ENCODE data around the gene EDAR.

EDAR gene

DNA sequence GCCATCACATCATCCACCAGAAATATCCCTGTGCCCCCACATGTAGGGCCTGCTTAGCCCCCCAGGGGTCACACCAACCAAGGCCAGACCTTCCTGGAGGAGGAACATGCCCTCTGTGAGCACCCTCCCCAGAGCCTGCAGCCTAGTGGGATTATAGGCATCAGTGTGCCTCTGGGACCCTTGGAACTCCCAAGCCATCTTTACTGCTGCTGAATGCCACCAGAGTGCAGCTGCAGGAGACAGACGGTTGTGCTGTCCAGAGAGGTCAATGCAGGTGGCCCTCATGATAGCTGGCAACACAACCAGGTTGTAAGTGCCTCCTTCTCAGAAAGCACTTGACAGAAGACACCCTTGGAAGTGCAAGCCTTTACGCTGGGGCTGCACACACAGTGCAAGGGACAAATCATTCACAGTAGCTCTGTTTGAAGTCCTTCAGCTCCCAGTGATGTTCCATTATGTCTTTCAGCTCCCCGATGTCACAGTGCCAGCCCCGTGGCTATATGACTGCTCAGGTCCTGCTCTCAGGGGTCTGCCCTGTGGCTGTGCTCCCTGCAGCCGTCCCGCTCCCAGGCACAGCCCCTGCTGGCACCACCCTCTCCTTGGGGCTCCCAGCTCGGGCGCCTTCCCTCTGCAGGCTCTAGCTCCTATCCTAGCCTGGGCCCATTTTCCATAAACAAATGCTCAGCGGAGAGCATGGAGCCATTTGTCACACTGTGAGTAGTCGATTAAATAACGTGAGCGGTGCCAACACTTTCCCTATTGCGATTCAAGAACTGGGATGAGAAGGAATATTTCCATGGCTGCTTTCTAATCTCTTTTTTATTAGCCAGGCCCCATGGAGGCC lies 65.1 kb downstream of the EDAR start:
- no peak for DNase-seq (ENCODE audit: low read depth)

DNA sequence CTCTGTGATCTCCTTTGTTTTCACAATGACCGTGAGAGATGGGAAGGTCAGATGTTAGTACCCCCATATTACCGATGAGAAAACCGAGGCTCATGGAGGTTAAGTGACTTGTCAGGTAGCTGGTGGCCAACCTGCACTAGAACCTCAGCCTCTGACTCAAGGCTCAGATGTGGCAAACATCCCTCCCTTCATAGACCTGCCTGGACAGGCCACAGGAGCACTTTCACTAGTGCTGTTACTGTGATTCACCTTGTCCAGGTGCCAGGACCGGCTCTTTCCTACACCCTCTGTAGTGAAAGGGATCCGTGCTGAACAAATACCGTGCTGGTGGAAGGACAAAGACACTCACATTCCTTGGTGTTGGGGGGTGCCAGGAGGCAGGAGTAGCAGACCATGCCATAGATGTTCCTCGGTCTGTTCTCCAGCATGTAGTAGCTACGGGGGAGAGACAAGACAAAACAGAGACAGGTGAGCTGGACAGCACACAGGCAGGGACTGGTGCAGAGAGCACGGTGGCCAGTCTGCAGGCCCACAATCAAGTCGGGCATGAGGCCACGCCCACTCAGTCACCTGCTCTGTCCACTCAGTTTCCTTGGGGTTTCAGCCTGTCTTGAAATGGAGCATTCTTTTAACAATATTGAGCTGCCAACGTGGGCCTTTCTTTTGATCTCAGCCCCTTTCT lies 65.9 kb downstream of the EDAR start:
- no peak for DNase-seq (ENCODE audit: low read depth)

GRCh38 chr2:108922141-108922915 lies 66.7 kb downstream of the EDAR start:
- DNase-seq (ENCODE audit: low read depth), result no peak

- no peak for DNase-seq (ENCODE audit: low read depth)
Measured at GRCh38 chr2:108921096-108922030, 67.7 kb downstream of the EDAR start.

DNA sequence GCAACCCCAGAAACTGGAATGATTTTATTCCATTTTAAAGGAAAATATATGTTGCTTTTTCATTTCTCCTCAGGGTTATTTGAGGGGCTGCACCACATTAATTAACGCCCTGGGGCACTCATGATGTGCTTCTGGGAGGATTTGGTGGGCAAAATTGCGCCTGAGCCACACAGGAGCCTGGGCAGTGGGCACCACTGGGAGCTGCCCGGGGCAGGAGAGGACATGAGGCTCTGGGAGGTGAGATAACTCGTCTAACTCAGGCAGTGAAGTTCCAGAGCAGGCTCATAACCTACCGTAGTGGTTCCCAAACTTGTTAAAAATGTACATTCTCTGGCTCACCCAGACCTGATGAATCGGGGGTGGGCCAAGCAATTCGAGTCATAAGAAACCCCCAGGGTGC lies 68.3 kb downstream of the EDAR start:
- DNase-seq (ENCODE audit: low read depth), result no peak

GRCh38 chr2:108919571-108920373 lies 69.2 kb downstream of the EDAR start:
- no peak for DNase-seq (ENCODE audit: low read depth)

- no peak for DNase-seq (ENCODE audit: low read depth)
Measured at GRCh38 chr2:108918941-108919341, 70.1 kb downstream of the EDAR start.

DNA sequence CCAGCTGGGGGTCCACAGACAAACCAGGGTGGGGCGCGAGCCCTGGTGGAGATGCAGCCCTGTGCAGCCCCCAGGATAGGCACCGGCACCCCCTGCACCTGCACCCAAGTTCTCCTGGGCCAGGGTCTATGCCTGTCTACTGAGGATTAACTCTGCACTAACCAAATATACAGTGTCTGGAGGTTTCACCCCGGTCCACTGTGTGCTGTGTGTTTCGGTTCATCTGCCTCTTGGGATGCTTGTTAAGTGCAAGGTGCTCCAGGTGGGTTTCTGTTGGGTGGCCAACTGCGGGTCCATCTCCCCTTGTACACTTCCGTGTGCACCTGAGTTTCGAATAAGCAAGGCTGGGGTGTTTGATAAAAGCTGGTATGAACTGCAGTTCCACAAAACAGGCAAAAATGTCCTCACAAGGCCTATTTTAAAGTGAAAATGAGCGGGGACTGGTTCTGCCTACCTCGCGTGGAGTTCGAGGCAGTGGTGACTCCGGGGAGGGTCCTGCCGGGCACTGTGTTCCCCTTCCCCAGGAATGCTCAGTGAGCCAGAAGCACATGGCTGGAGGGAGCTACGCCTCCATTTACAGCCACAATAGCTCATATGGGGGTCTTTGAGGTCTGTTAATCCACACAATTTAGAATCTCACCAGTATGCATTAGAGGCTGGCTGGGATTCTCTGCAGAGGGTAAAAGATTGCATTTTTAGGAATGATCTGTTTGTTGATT lies 70.7 kb downstream of the EDAR start:
- no peak for DNase-seq (ENCODE audit: low read depth)

- DNase-seq (ENCODE audit: low read depth), result no peak
Measured at GRCh38 chr2:108917526-108917925, 71.5 kb downstream of the EDAR start.

GRCh38 chr2:108916796-108917421 lies 72.1 kb downstream of the EDAR start:
- DNase-seq (ENCODE audit: low read depth), result no peak

GRCh38 chr2:108916122-108916795 lies 72.8 kb downstream of the EDAR start:
- DNase-seq (ENCODE audit: low read depth), result no peak

DNA sequence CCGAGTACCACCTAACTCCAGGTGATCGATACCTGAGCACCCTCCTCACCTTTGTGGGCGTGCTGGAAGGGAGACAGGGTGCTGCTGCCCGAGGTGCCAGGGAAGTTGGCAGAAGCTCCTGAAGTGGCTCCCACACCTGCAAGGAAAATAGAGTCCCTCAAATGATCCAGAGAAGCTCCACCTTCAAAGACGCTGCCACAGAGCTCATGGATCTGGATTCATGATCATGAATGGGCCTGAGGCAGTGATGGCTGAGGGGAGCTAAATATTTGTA lies 76.5 kb downstream of the EDAR start:
- DNase-seq (ENCODE audit: low read depth), result no peak

GRCh38 chr2:108911807-108912628 lies 77.0 kb downstream of the EDAR start:
- DNase-seq (ENCODE audit: low read depth), result no peak

- DNase-seq (ENCODE audit: low read depth), result no peak
Measured at GRCh38 chr2:108911401-108911800, 77.6 kb downstream of the EDAR start.

DNA sequence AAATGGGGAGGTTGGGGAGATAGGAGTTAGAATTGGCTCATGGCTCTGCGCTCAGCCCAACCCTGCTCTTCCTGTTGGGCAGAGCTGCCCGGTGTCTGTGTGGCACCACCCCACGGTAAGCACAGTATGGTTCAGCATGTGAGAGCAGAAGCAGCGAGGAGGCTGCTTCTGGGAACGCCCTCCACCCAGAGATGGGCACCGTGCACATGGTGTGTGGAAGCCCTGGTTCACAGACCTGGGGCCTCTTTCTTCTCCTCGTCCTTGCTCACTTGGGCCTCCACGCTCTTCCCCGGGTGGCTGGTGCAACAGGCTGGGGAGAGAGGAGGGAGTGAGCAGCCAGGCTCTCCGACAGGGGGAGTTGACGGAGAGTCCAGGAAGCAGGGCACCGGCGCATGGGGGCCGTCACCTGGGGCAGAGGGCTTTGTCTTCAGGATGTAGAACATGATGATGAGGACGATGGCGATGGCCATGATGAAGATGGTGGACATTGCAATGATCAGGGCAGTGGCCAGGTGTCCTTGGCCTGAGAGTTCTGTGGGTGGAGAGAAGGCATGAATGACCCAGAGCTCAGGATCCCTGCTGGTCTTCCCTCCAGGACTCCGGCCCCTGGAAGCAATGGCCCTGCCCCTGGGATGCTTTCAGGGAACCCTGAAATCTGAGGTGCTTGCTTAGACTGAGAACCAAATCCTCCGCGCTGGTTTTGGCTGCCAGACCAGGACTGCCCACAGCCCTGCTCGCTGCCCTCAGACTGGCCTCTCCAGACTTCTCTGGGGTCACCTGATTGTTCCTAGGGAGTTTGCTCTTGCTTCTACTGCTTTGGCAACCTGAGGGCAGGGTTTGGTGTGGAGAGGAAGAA lies 78.3 kb downstream of the EDAR start:
- no peak for DNase-seq (ENCODE audit: low read depth)

GRCh38 chr2:108910011-108910431 lies 79.0 kb downstream of the EDAR start:
- DNase-seq (ENCODE audit: low read depth), result no peak

DNA sequence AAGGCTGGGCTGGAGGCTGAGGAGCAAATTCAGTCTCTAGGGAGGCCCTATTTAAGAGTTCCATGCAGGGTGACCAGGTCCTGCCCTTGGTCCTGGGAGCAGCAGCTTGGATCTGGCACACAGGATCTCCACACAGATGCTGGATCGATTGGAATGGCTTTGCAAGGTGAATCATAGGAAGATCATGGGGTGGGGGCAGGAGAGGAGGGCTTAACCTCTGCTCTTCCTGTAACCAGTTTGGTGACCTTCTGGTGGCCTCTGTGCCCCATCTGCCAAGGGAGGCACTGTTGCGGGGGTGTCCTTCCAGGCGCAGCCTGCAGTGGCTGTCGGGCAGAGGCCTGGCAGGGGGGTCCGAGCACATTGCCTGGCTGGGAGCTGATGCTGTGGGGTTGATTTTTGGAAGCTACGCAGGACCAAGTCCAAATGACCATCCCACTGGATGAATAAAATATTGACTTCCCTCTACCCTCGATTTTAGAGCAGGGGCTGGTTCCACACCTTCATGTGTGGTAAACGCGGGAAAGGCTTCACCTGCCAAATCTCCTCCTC lies 79.7 kb downstream of the EDAR start:
- DNase-seq (ENCODE audit: low read depth), result no peak
